ENCODE data around the gene PPP2R2B. TPM values are rescaled to one million over a fixed set of nuclear protein-coding genes. Genes with fewer than 3 reads are reported as not detected.

PPP2R2B gene
- total RNA-seq, 1 donor from 2014 or later: 0.12 TPM

- DNase-seq (ENCODE audit: extremely low read depth, low read depth, low spot score): no peak
Observed at GRCh38 chr5:146888351-146888978, 9.9 kb upstream of the PPP2R2B start.

- DNase-seq (ENCODE audit: extremely low read depth, low read depth, low spot score): no peak
Observed at GRCh38 chr5:146884066-146884626, 5.6 kb upstream of the PPP2R2B start.

- DNase-seq (ENCODE audit: extremely low read depth, low read depth, low spot score): no peak
Observed at GRCh38 chr5:146883511-146883910, 5.0 kb upstream of the PPP2R2B start.

GRCh38 chr5:146880966-146881365 lies 2.4 kb upstream of the PPP2R2B start:
- DNase-seq (ENCODE audit: extremely low read depth, low read depth, low spot score): no peak

GRCh38 chr5:146877783-146878475 lies 628 bp downstream of the PPP2R2B start:
- no peak for DNase-seq (ENCODE audit: extremely low read depth, low read depth, low spot score)

- DNase-seq (ENCODE audit: extremely low read depth, low read depth, low spot score): no peak
Observed at GRCh38 chr5:146877178-146877681, 1.3 kb downstream of the PPP2R2B start.

GRCh38 chr5:146873186-146873917 lies 5.2 kb downstream of the PPP2R2B start:
- DNase-seq (ENCODE audit: extremely low read depth, low read depth, low spot score): no peak

- DNase-seq (ENCODE audit: extremely low read depth, low read depth, low spot score): no peak
Observed at GRCh38 chr5:146872188-146872587, 6.4 kb downstream of the PPP2R2B start.

- DNase-seq (ENCODE audit: extremely low read depth, low read depth, low spot score): no peak
Observed at GRCh38 chr5:146867996-146868708, 10.4 kb downstream of the PPP2R2B start.

- DNase-seq (ENCODE audit: extremely low read depth, low read depth, low spot score): no peak
Observed at GRCh38 chr5:146866263-146866662, 12.3 kb downstream of the PPP2R2B start.

GRCh38 chr5:146862641-146863040 lies 15.9 kb downstream of the PPP2R2B start:
- no peak for DNase-seq (ENCODE audit: extremely low read depth, low read depth, low spot score)

GRCh38 chr5:146860213-146860893 lies 18.2 kb downstream of the PPP2R2B start:
- no peak for DNase-seq (ENCODE audit: extremely low read depth, low read depth, low spot score)

GRCh38 chr5:146852089-146852488 lies 26.5 kb downstream of the PPP2R2B start:
- no peak for DNase-seq (ENCODE audit: extremely low read depth, low read depth, low spot score)

- no peak for DNase-seq (ENCODE audit: extremely low read depth, low read depth, low spot score)
Observed at GRCh38 chr5:146851133-146851532, 27.4 kb downstream of the PPP2R2B start.

GRCh38 chr5:146849694-146850303 lies 28.8 kb downstream of the PPP2R2B start:
- DNase-seq (ENCODE audit: extremely low read depth, low read depth, low spot score): no peak

- no peak for DNase-seq (ENCODE audit: extremely low read depth, low read depth, low spot score)
Observed at GRCh38 chr5:146848133-146848532, 30.4 kb downstream of the PPP2R2B start.

GRCh38 chr5:146840016-146840415 lies 38.5 kb downstream of the PPP2R2B start:
- DNase-seq (ENCODE audit: extremely low read depth, low read depth, low spot score): no peak

GRCh38 chr5:146836226-146836842 lies 42.2 kb downstream of the PPP2R2B start:
- no peak for DNase-seq (ENCODE audit: extremely low read depth, low read depth, low spot score)
